GM23248 (cell line): ENCODE measurements around the gene MALL. TPM values are rescaled to one million over a fixed set of nuclear protein-coding genes. Genes with fewer than 3 reads are reported as not detected.

Experiments used
- DNase-seq: peaks from one replicate; pipeline ENCODE4 v3.0.0-alpha.2; 2015
- H2AFZ ChIP-seq: fragments of 200-600 bp; sonication (generic); 2 replicates; pipeline ENCODE4 v1.6.1; 2016; ENCODE audit warnings: antibody characterized with exemption
- H3F3A ChIP-seq: fragments of 200-600 bp; sonication (generic); 2 replicates; pipeline ENCODE4 v1.6.1; 2016; ENCODE audit warnings: mild to moderate bottlenecking, antibody characterized with exemption, mixed run types; ENCODE audit not compliant: insufficient read depth
- H3K27ac ChIP-seq: fragments of 200-600 bp; sonication (generic); 2 replicates; pipeline ENCODE4 v1.5.1; 2016; ENCODE audit warnings: mild to moderate bottlenecking
- H3K27me3 ChIP-seq: fragments of 200-600 bp; sonication (generic); replicated peaks from 2 replicates; pipeline ENCODE4 v1.6.1; 2016; ENCODE audit warnings: mild to moderate bottlenecking; ENCODE audit not compliant: insufficient read depth
- H3K36me3 ChIP-seq: fragments of 200-600 bp; sonication (generic); 2 replicates; pipeline ENCODE4 v1.6.1; 2016; ENCODE audit warnings: low read depth, mild to moderate bottlenecking
- H3K4me1 ChIP-seq: fragments of 200-600 bp; sonication (generic); 2 replicates; pipeline ENCODE4 v1.6.1; 2016; ENCODE audit warnings: mild to moderate bottlenecking; ENCODE audit not compliant: insufficient read depth
- H3K4me2 ChIP-seq: fragments of 200-600 bp; sonication (generic); one replicate; pipeline ENCODE4 v1.6.1; 2016; ENCODE audit warnings: mild to moderate bottlenecking; ENCODE audit not compliant: unreplicated experiment
- H3K4me3 ChIP-seq: fragments of 200-600 bp; sonication (generic); 2 replicates; pipeline ENCODE4 v1.5.1; 2016; ENCODE audit warnings: mild to moderate bottlenecking
- H3K79me2 ChIP-seq: fragments of 200-600 bp; sonication (generic); 2 replicates; pipeline ENCODE4 v1.6.1; 2016; ENCODE audit warnings: mild to moderate bottlenecking; ENCODE audit not compliant: insufficient read depth
- H3K9ac ChIP-seq: fragments of 200-600 bp; sonication (generic); 2 replicates; pipeline ENCODE4 v1.6.1; 2016; ENCODE audit warnings: mild to moderate bottlenecking
- H3K9me2 ChIP-seq: fragments of 200-600 bp; sonication (generic); 2 replicates; pipeline ENCODE4 v1.6.1; 2016; ENCODE audit warnings: mixed run types, mild to moderate bottlenecking, moderate library complexity; ENCODE audit not compliant: insufficient read depth
- H3K9me3 ChIP-seq: fragments of 200-600 bp; sonication (generic); one replicate; pipeline ENCODE4 v1.6.1; 2017; ENCODE audit warnings: low read depth
- H4K20me1 ChIP-seq: fragments of 200-600 bp; sonication (generic); 2 replicates; pipeline ENCODE4 v1.6.0; 2016; ENCODE audit not compliant: insufficient read depth
- EZH2 ChIP-seq: fragments of 200-600 bp; sonication (generic); IDR thresholded peaks from 2 replicates; pipeline ENCODE4 v1.6.1; 2018; ENCODE audit warnings: antibody characterized with exemption, mild to moderate bottlenecking; ENCODE audit not compliant: insufficient read depth, poor library complexity, severe bottlenecking
- EZH2phosphoT487 ChIP-seq: fragments of 200-600 bp; sonication (generic); IDR thresholded peaks from 2 replicates; pipeline ENCODE4 v1.6.1; 2018; ENCODE audit warnings: antibody characterized with exemption, moderate library complexity, mild to moderate bottlenecking, low read depth; ENCODE audit not compliant: insufficient read depth
- whole genome bisulfite sequencing, 2 experiments: methylation state at CpG; one replicate each; pipeline ENCODE4 v1.1.6; 2015 to 2017; ENCODE audit warnings: low lambda C conversion rate in 2 of 2, low coverage in 1 of 2; ENCODE audit errors: missing lambda C conversion rate in 2 of 2; 5-methylcytosine and 5-hydroxymethylcytosine counted together
- in situ Hi-C: fragments of 300-500 bp; cut with MboI; formaldehyde crosslinking; loops from 2 replicates; pipeline ENCODE4 v1.15.0; 2020
- polyA plus RNA-seq: library from polyadenylated mRNA; unstranded; fragments of >200 nt; fragmentation: Nextera tagmentation; extraction: Ambion mirVana; gene quantifications from 2 replicates; pipeline ENCODE4 v1.2.1, GENCODE V29; 2016
- total RNA-seq: library from RNA; depleted of rRNA; stranded (reverse); fragments of >200 nt; shearing (Covaris generic); gene quantifications from 2 replicates; pipeline ENCODE4 v1.2.3, GENCODE V29; 2014

The MALL gene
- total and polyA plus RNA-seq, 2 experiments from 2014 or later: 43.7 to 61.6 TPM

DNA sequence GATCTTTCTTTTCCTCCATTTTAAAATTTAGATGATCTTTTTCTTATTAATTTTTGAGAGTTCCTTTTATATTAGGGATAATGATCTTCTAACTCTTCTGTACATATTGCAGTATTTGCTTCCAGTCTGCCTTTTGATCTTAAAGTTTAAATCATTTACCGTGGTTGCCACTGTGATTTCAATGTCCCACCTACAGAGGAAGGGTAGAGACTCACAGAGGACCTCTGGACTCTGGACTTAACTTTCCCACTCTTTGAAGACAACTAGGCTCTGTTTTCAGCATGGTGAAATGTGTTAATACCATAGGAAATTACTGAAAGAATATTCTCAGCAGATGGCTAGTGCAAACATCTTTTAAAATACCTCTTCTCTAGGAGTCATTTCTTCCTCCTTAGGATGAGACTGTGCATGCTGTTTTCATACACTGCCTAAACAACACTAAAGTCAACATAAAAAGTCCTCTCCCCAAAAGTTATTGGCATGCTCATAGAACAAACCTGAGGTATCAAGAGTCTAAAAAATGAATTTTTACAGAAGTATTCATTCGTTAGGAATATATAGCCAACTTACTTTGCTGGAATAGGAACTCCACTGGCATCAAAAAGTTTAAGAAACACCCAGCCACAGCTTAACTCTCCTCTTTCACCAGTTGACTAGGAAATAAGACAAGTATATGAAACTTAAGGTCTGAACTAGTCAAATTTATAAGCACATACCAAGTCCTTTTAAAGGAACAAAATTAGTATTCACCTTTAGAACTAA lies 30.7 kb upstream of the MALL start:
- TF ChIP-seq EZH2 (no peak), EZH2phosphoT487 (no peak)
- Histone ChIP-seq H2AFZ (no peak overlapping the region), H3K27ac (no peak overlapping the region), H3K9me3 (no peaks in the 10 kb centered on the region), H3K9ac (no peak overlapping the region), H3F3A (peaks cover 21% of the 10 kb centered on the region), H3K79me2 (no peaks in the 10 kb centered on the region), H3K9me2 (no peaks in the 10 kb centered on the region), H4K20me1 (no peaks in the 10 kb centered on the region), H3K36me3 (no peaks in the 10 kb centered on the region), H3K4me2 (no peak overlapping the region), H3K4me3 (no peak overlapping the region), H3K4me1 (peaks cover 21% of the 10 kb centered on the region), H3K27me3 (no peaks in the 10 kb centered on the region)
- DNase-seq: no peak
- 94 to 96% methylated on average over 2 of the region's 2 CpGs for WGBS, 2 experiments
- in situ Hi-C loops: no loop called here

- Histone ChIP-seq H2AFZ (no peak overlapping the region), H3K4me3 (no peak overlapping the region), H4K20me1 (no peaks in the 10 kb centered on the region), H3K9me2 (no peaks in the 10 kb centered on the region), H3K9ac (no peak overlapping the region), H3K79me2 (no peaks in the 10 kb centered on the region), H3K36me3 (no peaks in the 10 kb centered on the region), H3K27me3 (no peaks in the 10 kb centered on the region), H3K4me1 (peaks cover 9% of the 10 kb centered on the region), H3F3A (peaks cover 6% of the 10 kb centered on the region; the same call in 1 of the 2 replicates), H3K9me3 (no peaks in the 10 kb centered on the region), H3K4me2 (no peak overlapping the region), H3K27ac (no peak overlapping the region)
- in situ Hi-C loops: no loop called here
- DNase-seq: no peak
- no peak for TF ChIP-seq EZH2phosphoT487
- TF ChIP-seq EZH2: no peak
Observed at GRCh38 chr2:110143982-110144381, 28.4 kb upstream of the MALL start.

GRCh38 chr2:110140401-110140800 lies 24.8 kb upstream of the MALL start:
- Histone ChIP-seq H2AFZ (no peak overlapping the region), H3F3A (no peaks in the 10 kb centered on the region), H3K4me1 (0 out of 2 replicates have a peak, but pooled peaks cover 3% of the 10 kb centered on the region), H3K27me3 (no peaks in the 10 kb centered on the region), H4K20me1 (no peaks in the 10 kb centered on the region), H3K9ac (no peak overlapping the region), H3K36me3 (no peaks in the 10 kb centered on the region), H3K9me3 (no peaks in the 10 kb centered on the region), H3K27ac (no peak overlapping the region), H3K9me2 (no peaks in the 10 kb centered on the region), H3K4me2 (no peak overlapping the region), H3K4me3 (no peak overlapping the region), H3K79me2 (no peaks in the 10 kb centered on the region)
- in situ Hi-C loops: no loop called here
- 78 to 92% methylated on average over 1 of the region's 1 CpG for WGBS, 2 experiments
- DNase-seq: no peak
- no peak for TF ChIP-seq EZH2phosphoT487
- no peak for TF ChIP-seq EZH2

DNA sequence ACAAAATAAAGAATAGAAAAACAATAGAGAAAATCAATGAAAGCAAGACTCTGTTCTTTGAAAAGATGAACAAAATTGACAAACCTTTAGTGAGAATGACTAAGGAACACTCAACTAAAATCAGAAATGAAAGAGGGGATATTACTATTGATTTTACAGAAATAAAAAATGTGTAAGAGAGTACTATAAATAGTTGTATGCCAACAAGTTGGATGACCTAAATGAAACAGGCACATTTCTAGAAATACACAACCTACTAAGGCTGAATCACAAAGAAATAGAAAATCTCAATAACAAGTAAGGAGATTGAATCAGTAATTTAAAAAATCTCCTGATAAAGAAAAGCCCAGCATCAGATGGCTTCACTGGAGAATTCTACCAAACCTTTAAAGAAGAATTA lies 18.4 kb upstream of the MALL start:
- H2AFZ ChIP-seq: no peak overlapping the region
- no peaks in the 10 kb centered on the region for H3K36me3 ChIP-seq
- TF ChIP-seq EZH2phosphoT487 (no peak), EZH2 (no peak)
- in situ Hi-C loops: no loop called here
- H3K9ac ChIP-seq: no peak overlapping the region
- H3K9me2 ChIP-seq: no peaks in the 10 kb centered on the region
- no peaks in the 10 kb centered on the region for H3K79me2 ChIP-seq
- no peaks in the 10 kb centered on the region for H3F3A ChIP-seq
- no peaks in the 10 kb centered on the region for H3K4me1 ChIP-seq
- H4K20me1 ChIP-seq: no peaks in the 10 kb centered on the region
- H3K9me3 ChIP-seq: no peaks in the 10 kb centered on the region
- H3K4me2 ChIP-seq: no peak overlapping the region
- no peak overlapping the region for H3K27ac ChIP-seq
- DNase-seq: no peak
- no peaks in the 10 kb centered on the region for H3K27me3 ChIP-seq
- H3K4me3 ChIP-seq: no peak overlapping the region

DNA sequence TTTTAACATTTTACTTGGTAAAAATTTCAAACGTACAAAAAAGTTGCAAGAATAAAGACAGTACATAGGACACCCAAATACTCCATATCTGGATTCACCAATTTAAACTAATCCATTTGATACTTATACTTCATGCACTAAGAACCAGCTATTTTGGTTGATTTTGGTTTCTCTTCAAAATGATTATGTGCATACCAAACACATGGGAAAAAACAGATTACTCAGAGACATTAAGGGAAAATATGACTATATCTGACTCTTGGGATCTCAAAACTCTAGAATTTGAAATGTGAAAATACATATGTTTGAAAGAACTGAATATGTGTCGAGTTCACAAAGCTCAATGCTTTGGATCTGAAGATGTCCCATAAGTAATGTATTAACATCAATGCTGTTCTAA lies 15.5 kb upstream of the MALL start:
- H3K4me3 ChIP-seq: no peak overlapping the region
- H3K27me3 ChIP-seq: no peaks in the 10 kb centered on the region
- H3K9me3 ChIP-seq: no peaks in the 10 kb centered on the region
- 86 to 89% methylated on average over 2 of the region's 2 CpGs for WGBS, 2 experiments
- H3K79me2 ChIP-seq: no peaks in the 10 kb centered on the region
- H3F3A ChIP-seq: peaks cover 6% of the 10 kb centered on the region
- in situ Hi-C loops: no loop called here
- H3K27ac ChIP-seq: no peak overlapping the region
- no peaks in the 10 kb centered on the region for H3K36me3 ChIP-seq
- no peak for TF ChIP-seq EZH2
- no peak for TF ChIP-seq EZH2phosphoT487
- no peak overlapping the region for H3K9ac ChIP-seq
- no peak overlapping the region for H3K4me2 ChIP-seq
- no peaks in the 10 kb centered on the region for H3K9me2 ChIP-seq
- no peak for DNase-seq
- H4K20me1 ChIP-seq: no peaks in the 10 kb centered on the region
- H3K4me1 ChIP-seq: peaks cover 8% of the 10 kb centered on the region
- H2AFZ ChIP-seq: no peak overlapping the region
